ENCODE data around the gene MZB1. TPM values are rescaled to one million over a fixed set of nuclear protein-coding genes. Genes with fewer than 3 reads are reported as not detected.
A peak's percentile ranks its signal among the peaks of the same experiment; 100 is the strongest.

The MZB1 gene
- total and polyA plus RNA-seq, 2 of the 13 experiments (the other 11 are each of a cell fraction or from before 2014, with no cell fraction given) = 0.31 to 0.40 TPM

GRCh38 chr5:139388198-139388821 is 1.4 kb downstream of the MZB1 start (continued):
- TF ChIP-seq HIVEP1 (CRISPR knock-in tag; IDR thresholded peaks at IDR 0.05) (no peak; the same call in 1 of the 2 replicates), ARID4A (CRISPR knock-in tag; IDR thresholded peaks at IDR 0.05; ENCODE audit: borderline replicate concordance) (peak; percentile 62; the same call in 1 of the 2 replicates), ZNF564 (CRISPR knock-in tag; IDR thresholded peaks at IDR 0.05) (no peak), PBX2 (CRISPR knock-in tag; IDR thresholded peaks at IDR 0.05) (no peak), ZNF597 (CRISPR knock-in tag; IDR thresholded peaks at IDR 0.05) (no peak), ELF1 (CRISPR knock-in tag; IDR thresholded peaks at IDR 0.05) (peak; percentile 59; the same call in 1 of the 2 replicates), POGZ (CRISPR knock-in tag; IDR thresholded peaks at IDR 0.05) (0 out of 2 replicates have a peak, but pooled peaks have one; percentile 53), SOX5 (CRISPR knock-in tag; IDR thresholded peaks at IDR 0.05; ENCODE audit: borderline replicate concordance) (no peak), ZNF232 (CRISPR knock-in tag; IDR thresholded peaks at IDR 0.05; ENCODE audit: borderline replicate concordance) (no peak), SIX1 (CRISPR knock-in tag; IDR thresholded peaks at IDR 0.05; ENCODE audit: borderline replicate concordance) (no peak), RAD51 (IDR thresholded peaks at IDR 0.05; ENCODE audit: borderline replicate concordance) (no peak), ZFP36L1 (CRISPR knock-in tag; IDR thresholded peaks at IDR 0.05) (no peak), ZNF547 (CRISPR knock-in tag; IDR thresholded peaks at IDR 0.05) (0 out of 2 replicates have a peak, but pooled peaks have one; percentile 19), ZNF652 (CRISPR knock-in tag; IDR thresholded peaks at IDR 0.05; ENCODE audit: borderline replicate concordance, low read depth) (no peak), DZIP1 (CRISPR knock-in tag; IDR thresholded peaks at IDR 0.05) (no peak), ZNF292 (CRISPR knock-in tag; IDR thresholded peaks at IDR 0.05; ENCODE audit: borderline replicate concordance, low read depth) (no peak; the same call in 1 of the 2 replicates), ZFYVE20 (CRISPR knock-in tag; IDR thresholded peaks at IDR 0.05; ENCODE audit: borderline replicate concordance, low read depth) (no peak), ZMYM2 (CRISPR knock-in tag; IDR thresholded peaks at IDR 0.05) (no peak), ZNF350 (CRISPR knock-in tag; IDR thresholded peaks at IDR 0.05; ENCODE audit: borderline replicate concordance, low read depth) (peak; percentile 81), SMYD3 (CRISPR knock-in tag; IDR thresholded peaks at IDR 0.05) (no peak)
